HG03039 (cell line): Measurements from ENCODE around the gene SLC9C2.
"Not testable (repeated sequence)": the region's sequence is repeated elsewhere in the genome, so short reads cannot be mapped to it uniquely, and the experiment has no call there.

ENCODE experiments used
- ATAC-seq: cut with Tn5 transposase; IDR thresholded peaks from one replicate; pipeline ENCODE4 v1.9.1; 2021; ENCODE audit warnings: mild to moderate bottlenecking, moderate library complexity; ENCODE audit not compliant: unreplicated experiment

Gene SLC9C2

GRCh38 chr1:173489929-173490328, 112.9 kb downstream of the SLC9C2 start:
- no peak for ATAC-seq

- ATAC-seq = no peak
These were observed 113.7 kb downstream of the SLC9C2 start for GRCh38 chr1:173489149-173489600.

GRCh38 chr1:173488001-173488400, 114.9 kb downstream of the SLC9C2 start:
- ATAC-seq = no peak

- no peak for ATAC-seq
These were observed 117.5 kb downstream of the SLC9C2 start for GRCh38 chr1:173485401-173485800.

- no peak for ATAC-seq
These were observed 118.6 kb downstream of the SLC9C2 start for GRCh38 chr1:173484276-173484675.

GRCh38 chr1:173482683-173483082, 120.2 kb downstream of the SLC9C2 start:
- ATAC-seq = no peak

GRCh38 chr1:173481195-173481772, 121.6 kb downstream of the SLC9C2 start:
- ATAC-seq = no peak

GRCh38 chr1:173479649-173480048, 123.2 kb downstream of the SLC9C2 start:
- no peak for ATAC-seq

- no peak for ATAC-seq
These were observed 124.7 kb downstream of the SLC9C2 start for GRCh38 chr1:173478094-173478674.

GRCh38 chr1:173477286-173478093, 125.4 kb downstream of the SLC9C2 start, which contains the start of gene PRDX6:
Gene PRDX6 (plus strand): TSS chr1:173477335. CDS start chr1:173477398, 63 bp downstream.
- ATAC-seq = peak; percentile 53

GRCh38 chr1:173476665-173477285, 126.1 kb downstream of the SLC9C2 start:
- peak; percentile 96 for ATAC-seq

- no peak for ATAC-seq
These were observed 126.6 kb downstream of the SLC9C2 start for GRCh38 chr1:173476197-173476664.

GRCh38 chr1:173475564-173476196, 127.2 kb downstream of the SLC9C2 start:
- ATAC-seq = no peak

GRCh38 chr1:173474780-173475421, 128.0 kb downstream of the SLC9C2 start:
- not testable (repeated sequence) for ATAC-seq

- ATAC-seq = no peak
These were observed 128.6 kb downstream of the SLC9C2 start for GRCh38 chr1:173474097-173474779.

- ATAC-seq = no peak
These were observed 129.3 kb downstream of the SLC9C2 start for GRCh38 chr1:173473599-173474011.

GRCh38 chr1:173470608-173471007, 132.3 kb downstream of the SLC9C2 start:
- no peak for ATAC-seq

GRCh38 chr1:173469656-173470055, 133.2 kb downstream of the SLC9C2 start:
- ATAC-seq = no peak

- ATAC-seq = no peak
These were observed 135.4 kb downstream of the SLC9C2 start for GRCh38 chr1:173467426-173467825.

- ATAC-seq = not testable (repeated sequence)
These were observed 138.7 kb downstream of the SLC9C2 start for GRCh38 chr1:173464185-173464584.
